Measurements from ENCODE around the gene SPAG6.

The SPAG6 gene

DNA sequence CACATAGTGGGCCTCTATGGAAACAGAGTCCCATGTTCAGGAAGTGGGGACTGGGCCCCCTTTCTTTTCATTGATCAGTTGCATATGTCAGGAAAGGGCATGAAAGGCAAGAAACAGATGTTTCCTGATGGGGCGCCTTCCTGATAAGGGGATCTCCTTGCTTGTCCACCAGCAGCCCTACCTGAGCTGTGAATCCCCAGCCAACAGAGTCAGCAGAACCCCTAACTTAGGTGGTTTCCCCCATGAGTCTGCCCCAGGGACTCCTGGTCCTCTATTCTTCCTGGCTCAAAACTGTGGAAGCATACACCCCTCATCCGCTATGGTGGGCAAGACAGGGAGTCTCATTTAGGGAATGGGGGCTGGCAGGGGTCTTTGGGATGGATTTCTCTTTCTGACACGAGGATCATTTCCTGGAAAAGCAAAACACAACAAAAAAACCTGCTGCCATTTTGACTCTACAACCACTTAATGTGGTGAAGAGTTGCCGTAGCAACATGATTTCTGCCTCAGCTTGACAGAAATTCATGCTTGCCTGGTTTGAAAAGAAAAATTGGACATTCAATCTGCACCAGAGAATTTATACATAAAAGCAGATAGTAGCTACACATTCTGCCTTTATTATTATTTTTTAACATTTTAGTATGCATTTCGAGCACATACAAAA is 119.8 kb downstream of the SPAG6 start:
- DNase-seq, result no peak

DNA sequence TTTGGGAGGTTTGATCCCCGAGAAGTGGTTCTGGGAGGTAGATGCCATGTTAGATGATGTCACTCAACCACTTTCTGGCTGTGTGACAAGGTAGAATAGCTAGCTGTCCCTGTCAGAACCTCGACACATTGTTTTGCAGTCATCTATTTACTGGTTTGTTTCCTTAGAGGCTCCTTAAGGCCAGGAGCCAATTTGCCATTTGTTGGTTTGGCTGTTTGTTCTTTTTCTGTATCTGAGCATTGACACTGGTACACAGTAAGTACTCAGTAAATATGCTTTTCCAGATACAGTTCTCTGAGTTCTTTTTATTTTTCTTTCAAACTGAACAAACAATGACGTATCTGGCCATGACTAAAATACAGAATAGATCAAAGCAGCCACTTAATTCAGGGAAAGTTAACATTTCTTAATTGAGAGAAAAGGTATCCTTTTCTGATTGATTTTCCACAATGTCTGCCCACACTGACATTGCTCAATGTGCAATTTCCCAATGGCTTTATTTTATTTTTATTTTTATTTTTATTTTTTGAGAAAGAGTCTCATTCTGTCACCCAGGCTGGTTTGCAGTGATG is 121.6 kb downstream of the SPAG6 start:
- DNase-seq, result no peak
